Activated CD8-positive, alpha-beta memory T cell treated with anti-CD3 and anti-CD28 coated beads, Interleukin-2, amount 50 U/mL, for 1 hour (primary cell): ENCODE data around the gene CCDC102A.

Experiments used
- DNase-seq: peaks from one replicate; pipeline ENCODE4 v3.0.0-alpha.2; 2020; ENCODE audit errors: extremely low read depth

Gene CCDC102A

GRCh38 chr16:57519796-57520360 is 16.5 kb downstream of the CCDC102A start:
- DNase-seq: peak; percentile 59

GRCh38 chr16:57518922-57519321 is 17.4 kb downstream of the CCDC102A start:
- no peak for DNase-seq

GRCh38 chr16:57518520-57518919 is 17.9 kb downstream of the CCDC102A start:
- no peak for DNase-seq

- DNase-seq: no peak
These were observed 18.7 kb downstream of the CCDC102A start for GRCh38 chr16:57517397-57518367.

- DNase-seq: no peak
These were observed 19.6 kb downstream of the CCDC102A start for GRCh38 chr16:57516773-57517172.

GRCh38 chr16:57516176-57516725 is 20.1 kb downstream of the CCDC102A start:
- no peak for DNase-seq

- no peak for DNase-seq
These were observed 21.4 kb downstream of the CCDC102A start for GRCh38 chr16:57514791-57515600.

- no peak for DNase-seq
These were observed 22.0 kb downstream of the CCDC102A start for GRCh38 chr16:57514371-57514770.

- DNase-seq: no peak
These were observed 22.8 kb downstream of the CCDC102A start for GRCh38 chr16:57513371-57514102.

GRCh38 chr16:57512296-57513001 is 23.9 kb downstream of the CCDC102A start:
- DNase-seq: no peak

- DNase-seq: no peak
These were observed 26.1 kb downstream of the CCDC102A start for GRCh38 chr16:57510016-57510871.

- no peak for DNase-seq
These were observed 27.0 kb downstream of the CCDC102A start for GRCh38 chr16:57509231-57509923.

- DNase-seq: no peak
These were observed 28.3 kb downstream of the CCDC102A start for GRCh38 chr16:57508035-57508425.

- no peak for DNase-seq
These were observed 29.0 kb downstream of the CCDC102A start for GRCh38 chr16:57507136-57508034.

GRCh38 chr16:57505169-57505568 is 31.2 kb downstream of the CCDC102A start:
- DNase-seq: no peak

- DNase-seq: no peak
These were observed 31.9 kb downstream of the CCDC102A start for GRCh38 chr16:57504491-57504890.

GRCh38 chr16:57504001-57504400 is 32.4 kb downstream of the CCDC102A start:
- DNase-seq: no peak

GRCh38 chr16:57503366-57503765 is 33.0 kb downstream of the CCDC102A start:
- no peak for DNase-seq
